Tibial nerve (tissue), 4 donors: ENCODE measurements around the gene GON7.

Source experiments
- CTCF ChIP-seq, 5 experiments: fragments of 200-600 bp in 3 of 5; fragments of 450-650 bp in 2 of 5; sonication (generic) in 3 of 5; IDR thresholded peaks; one replicate each; pipeline ENCODE4 v1.5.1; 2016 to 2019; ENCODE audit warnings: antibody characterized with exemption in 5 of 5, mild to moderate bottlenecking in 3 of 5, moderate library complexity in 2 of 5
- EP300 ChIP-seq, 2 donors: sonication (generic); formaldehyde crosslinking; IDR thresholded peaks; one replicate each; pipeline ENCODE4 v1.6.1; 2017; ENCODE audit warnings: antibody characterized with exemption in 2 of 2, mild to moderate bottlenecking in 1 of 2
- POLR2A ChIP-seq, 2 donors: fragments of 450-650 bp; IDR thresholded peaks; one replicate each; pipeline ENCODE4 v1.6.1; 2017; ENCODE audit warnings: antibody characterized with exemption in 2 of 2, mild to moderate bottlenecking in 2 of 2, moderate library complexity in 2 of 2

- no peak for TF ChIP-seq CTCF (IDR thresholded peaks at IDR 0.05)
- no peak for TF ChIP-seq EP300 (IDR thresholded peaks at IDR 0.05)
- TF ChIP-seq POLR2A (IDR thresholded peaks at IDR 0.05) = no peak
These were observed 31.4 kb downstream of the GON7 start for GRCh38 chr14:93175492-93175891.
